Fibroblast of lung (primary cell): ENCODE measurements around the gene ADAMTS16.

ENCODE experiments used
- EZH2 ChIP-seq: IDR thresholded peaks from 2 replicates; pipeline ENCODE4 v1.5.1; 2012; ENCODE audit warnings: low read length, control low read depth, mild to moderate bottlenecking; ENCODE audit errors: missing control alignments
- TF ChIP-seq, protein P1 (sequence below), 2 donors: IDR thresholded peaks in 1 of 2; conservative IDR thresholded peaks in 1 of 2; 1 replicate in 1 of 2; 2 replicates in 1 of 2; pipeline ENCODE4 v1.5.1; 2011 to 2012; ENCODE audit warnings: low read length in 2 of 2, control low read depth in 1 of 2, inconsistent platforms in 1 of 2, low read depth in 1 of 2, mild to moderate bottlenecking in 1 of 2

DNA sequence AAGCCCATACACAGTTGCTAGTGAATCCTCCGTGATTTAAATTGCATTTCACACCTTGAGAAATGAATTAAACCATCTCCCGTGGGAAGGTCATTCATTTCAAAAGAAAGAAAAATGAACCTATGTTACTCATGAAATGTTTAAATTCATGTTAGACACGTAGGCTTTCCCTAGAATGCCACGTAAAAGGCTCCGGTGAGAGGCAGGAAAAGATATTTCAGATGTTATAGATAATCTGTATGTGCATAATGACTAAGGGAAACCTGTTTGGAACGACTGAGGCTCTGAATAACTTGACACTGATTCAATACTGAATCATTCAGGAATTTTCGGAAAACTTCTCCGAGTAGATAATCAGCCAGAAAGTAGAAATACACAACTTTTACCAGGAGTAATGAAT is 148.1 kb downstream of the ADAMTS16 start:
- TF ChIP-seq, protein P1, sequence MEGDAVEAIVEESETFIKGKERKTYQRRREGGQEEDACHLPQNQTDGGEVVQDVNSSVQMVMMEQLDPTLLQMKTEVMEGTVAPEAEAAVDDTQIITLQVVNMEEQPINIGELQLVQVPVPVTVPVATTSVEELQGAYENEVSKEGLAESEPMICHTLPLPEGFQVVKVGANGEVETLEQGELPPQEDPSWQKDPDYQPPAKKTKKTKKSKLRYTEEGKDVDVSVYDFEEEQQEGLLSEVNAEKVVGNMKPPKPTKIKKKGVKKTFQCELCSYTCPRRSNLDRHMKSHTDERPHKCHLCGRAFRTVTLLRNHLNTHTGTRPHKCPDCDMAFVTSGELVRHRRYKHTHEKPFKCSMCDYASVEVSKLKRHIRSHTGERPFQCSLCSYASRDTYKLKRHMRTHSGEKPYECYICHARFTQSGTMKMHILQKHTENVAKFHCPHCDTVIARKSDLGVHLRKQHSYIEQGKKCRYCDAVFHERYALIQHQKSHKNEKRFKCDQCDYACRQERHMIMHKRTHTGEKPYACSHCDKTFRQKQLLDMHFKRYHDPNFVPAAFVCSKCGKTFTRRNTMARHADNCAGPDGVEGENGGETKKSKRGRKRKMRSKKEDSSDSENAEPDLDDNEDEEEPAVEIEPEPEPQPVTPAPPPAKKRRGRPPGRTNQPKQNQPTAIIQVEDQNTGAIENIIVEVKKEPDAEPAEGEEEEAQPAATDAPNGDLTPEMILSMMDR (conservative IDR thresholded peaks at IDR 0.05 in 1 of 2, IDR thresholded peaks at IDR 0.05 in 1 of 2; ENCODE audit: low read depth in 1 of 2, low read length in 2 of 2) = no peak
- no peak for TF ChIP-seq EZH2
